SU-DHL-6 (cell line): ENCODE results near the gene YPEL1.

Experiments used
- CTCF ChIP-seq: fragments of 200-600 bp; sonication (generic); IDR thresholded peaks from one replicate; pipeline ENCODE4 v1.5.1; 2017; ENCODE audit warnings: antibody characterized with exemption, mild to moderate bottlenecking, low read length, moderate library complexity; ENCODE audit not compliant: insufficient read depth, poor library complexity, severe bottlenecking
- EZH2phosphoT487 ChIP-seq: fragments of 200-600 bp; sonication (generic), shearing (Covaris generic); conservative IDR thresholded peaks from 2 replicates; pipeline ENCODE4 v1.6.1; 2018; ENCODE audit warnings: mild to moderate bottlenecking, antibody characterized with exemption, low read length, moderate library complexity, mixed read lengths

- TF ChIP-seq CTCF = no peak
- TF ChIP-seq EZH2phosphoT487 = no peak
These were observed 37.7 kb downstream of the YPEL1 start for GRCh38 chr22:21697880-21698279.
